Measurements from ENCODE around the gene NELL1.

Gene NELL1

GRCh38 chr11:21295508-21295907 is 626.1 kb downstream of the NELL1 start:
- Histone ChIP-seq H3K36me3 (ENCODE audit: insufficient read depth, low read length) (no peaks in the 10 kb centered on the region), H3K9me3 (replicated peaks; ENCODE audit: low read length) (no peaks in the 10 kb centered on the region), H3K9ac (ENCODE audit: low read depth, low read length) (no peak overlapping the region), H3K4me1 (ENCODE audit: control insufficient read depth, insufficient read depth, low read length) (no peaks in the 10 kb centered on the region), H3K27me3 (ENCODE audit: control insufficient read depth, insufficient read depth, low read length) (no peaks in the 10 kb centered on the region), H3K4me3 (ENCODE audit: low read length) (no peak overlapping the region), H3K4me2 (ENCODE audit: low read length) (no peak overlapping the region)

- H3K27me3 ChIP-seq (ENCODE audit: control insufficient read depth, insufficient read depth, low read length): no peaks in the 10 kb centered on the region
- H3K9ac ChIP-seq (ENCODE audit: low read depth, low read length): no peak overlapping the region
- H3K4me1 ChIP-seq (ENCODE audit: control insufficient read depth, insufficient read depth, low read length): no peaks in the 10 kb centered on the region
- H3K36me3 ChIP-seq (ENCODE audit: insufficient read depth, low read length): no peaks in the 10 kb centered on the region
- no peak overlapping the region for H3K4me2 ChIP-seq (ENCODE audit: low read length)
- no peaks in the 10 kb centered on the region for H3K9me3 ChIP-seq (replicated peaks; ENCODE audit: low read length)
- no peak overlapping the region for H3K4me3 ChIP-seq (ENCODE audit: low read length)
Measured at GRCh38 chr11:21301981-21302380, 632.6 kb downstream of the NELL1 start.

GRCh38 chr11:21306739-21307358 is 637.5 kb downstream of the NELL1 start:
- Histone ChIP-seq H3K4me1 (ENCODE audit: control insufficient read depth, insufficient read depth, low read length) (no peaks in the 10 kb centered on the region), H3K4me3 (ENCODE audit: low read length) (no peak overlapping the region), H3K9me3 (replicated peaks; ENCODE audit: low read length) (no peaks in the 10 kb centered on the region), H3K27me3 (ENCODE audit: control insufficient read depth, insufficient read depth, low read length) (no peaks in the 10 kb centered on the region), H3K9ac (ENCODE audit: low read depth, low read length) (no peak overlapping the region), H3K36me3 (ENCODE audit: insufficient read depth, low read length) (no peaks in the 10 kb centered on the region), H3K4me2 (ENCODE audit: low read length) (no peak overlapping the region)

- Histone ChIP-seq H3K4me3 (ENCODE audit: low read length) (no peak overlapping the region), H3K27me3 (ENCODE audit: control insufficient read depth, insufficient read depth, low read length) (no peaks in the 10 kb centered on the region), H3K4me2 (ENCODE audit: low read length) (no peak overlapping the region)
Measured at GRCh38 chr11:21307874-21308273, 638.5 kb downstream of the NELL1 start.

GRCh38 chr11:21316591-21316990 is 647.2 kb downstream of the NELL1 start:
- H3K9me3 ChIP-seq (replicated peaks; ENCODE audit: low read length): no peaks in the 10 kb centered on the region
- H3K27me3 ChIP-seq (ENCODE audit: control insufficient read depth, insufficient read depth, low read length): no peaks in the 10 kb centered on the region
- no peaks in the 10 kb centered on the region for H3K4me1 ChIP-seq (ENCODE audit: control insufficient read depth, insufficient read depth, low read length)
- H3K36me3 ChIP-seq (ENCODE audit: insufficient read depth, low read length): no peaks in the 10 kb centered on the region
- no peak overlapping the region for H3K4me2 ChIP-seq (ENCODE audit: low read length)
- H3K9ac ChIP-seq (ENCODE audit: low read depth, low read length): no peak overlapping the region
- no peak overlapping the region for H3K4me3 ChIP-seq (ENCODE audit: low read length)

More at GRCh38 chr11:21307874-21308273, 638.5 kb downstream of the NELL1 start:
- H3K36me3 ChIP-seq (ENCODE audit: insufficient read depth, low read length): no peaks in the 10 kb centered on the region
- no peaks in the 10 kb centered on the region for H3K9me3 ChIP-seq (replicated peaks; ENCODE audit: low read length)
- no peak overlapping the region for H3K9ac ChIP-seq (ENCODE audit: low read depth, low read length)
- H3K4me1 ChIP-seq (ENCODE audit: control insufficient read depth, insufficient read depth, low read length): no peaks in the 10 kb centered on the region

- no peaks in the 10 kb centered on the region for H3K9me3 ChIP-seq (replicated peaks; ENCODE audit: low read length)
- H3K4me1 ChIP-seq (ENCODE audit: control insufficient read depth, insufficient read depth, low read length): no peaks in the 10 kb centered on the region
- no peak overlapping the region for H3K4me2 ChIP-seq (ENCODE audit: low read length)
- H3K4me3 ChIP-seq (ENCODE audit: low read length): no peak overlapping the region
- no peaks in the 10 kb centered on the region for H3K27me3 ChIP-seq (ENCODE audit: control insufficient read depth, insufficient read depth, low read length)
- H3K36me3 ChIP-seq (ENCODE audit: insufficient read depth, low read length): no peaks in the 10 kb centered on the region
- no peak overlapping the region for H3K9ac ChIP-seq (ENCODE audit: low read depth, low read length)
Measured at GRCh38 chr11:21321072-21321471, 651.7 kb downstream of the NELL1 start.

DNA sequence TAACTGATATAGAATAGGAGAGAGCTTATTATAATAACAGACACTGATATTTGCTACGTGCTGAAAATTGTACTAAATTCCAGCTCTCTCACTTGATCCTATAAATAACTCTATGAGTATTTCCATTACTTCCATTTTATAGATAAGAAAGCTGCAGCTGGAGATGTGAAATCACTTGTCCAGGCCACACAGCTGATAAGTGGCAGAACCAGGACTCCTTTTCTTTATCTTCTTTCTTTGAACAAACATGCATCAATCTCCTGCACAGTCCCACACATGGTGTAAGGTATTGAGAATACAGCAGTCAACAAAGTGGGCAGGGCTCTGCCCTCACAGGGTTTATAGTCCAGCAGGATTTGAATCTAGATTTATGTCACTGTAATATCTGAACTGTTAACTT is 652.1 kb downstream of the NELL1 start:
- H3K36me3 ChIP-seq (ENCODE audit: insufficient read depth, low read length): no peaks in the 10 kb centered on the region
- H3K9me3 ChIP-seq (replicated peaks; ENCODE audit: low read length): no peaks in the 10 kb centered on the region
- H3K27me3 ChIP-seq (ENCODE audit: control insufficient read depth, insufficient read depth, low read length): no peaks in the 10 kb centered on the region
- H3K4me3 ChIP-seq (ENCODE audit: low read length): no peak overlapping the region
- no peaks in the 10 kb centered on the region for H3K4me1 ChIP-seq (ENCODE audit: control insufficient read depth, insufficient read depth, low read length)
- no peak overlapping the region for H3K9ac ChIP-seq (ENCODE audit: low read depth, low read length)
- H3K4me2 ChIP-seq (ENCODE audit: low read length): no peak overlapping the region

- no peak overlapping the region for H3K4me2 ChIP-seq (ENCODE audit: low read length)
- no peaks in the 10 kb centered on the region for H3K27me3 ChIP-seq (ENCODE audit: control insufficient read depth, insufficient read depth, low read length)
- H3K4me3 ChIP-seq (ENCODE audit: low read length): no peak overlapping the region
- no peaks in the 10 kb centered on the region for H3K9me3 ChIP-seq (replicated peaks; ENCODE audit: low read length)
- H3K36me3 ChIP-seq (ENCODE audit: insufficient read depth, low read length): no peaks in the 10 kb centered on the region
- H3K9ac ChIP-seq (ENCODE audit: low read depth, low read length): no peak overlapping the region
- no peaks in the 10 kb centered on the region for H3K4me1 ChIP-seq (ENCODE audit: control insufficient read depth, insufficient read depth, low read length)
Measured at GRCh38 chr11:21323617-21324016, 654.2 kb downstream of the NELL1 start.

GRCh38 chr11:21343204-21343603 is 673.8 kb downstream of the NELL1 start:
- no peaks in the 10 kb centered on the region for H3K9me3 ChIP-seq (replicated peaks; ENCODE audit: low read length)
- H3K4me3 ChIP-seq (ENCODE audit: low read length): no peak overlapping the region
- no peak overlapping the region for H3K9ac ChIP-seq (ENCODE audit: low read depth, low read length)
- no peaks in the 10 kb centered on the region for H3K36me3 ChIP-seq (ENCODE audit: insufficient read depth, low read length)
- no peak overlapping the region for H3K4me2 ChIP-seq (ENCODE audit: low read length)
- no peaks in the 10 kb centered on the region for H3K4me1 ChIP-seq (ENCODE audit: control insufficient read depth, insufficient read depth, low read length)
- no peaks in the 10 kb centered on the region for H3K27me3 ChIP-seq (ENCODE audit: control insufficient read depth, insufficient read depth, low read length)

DNA sequence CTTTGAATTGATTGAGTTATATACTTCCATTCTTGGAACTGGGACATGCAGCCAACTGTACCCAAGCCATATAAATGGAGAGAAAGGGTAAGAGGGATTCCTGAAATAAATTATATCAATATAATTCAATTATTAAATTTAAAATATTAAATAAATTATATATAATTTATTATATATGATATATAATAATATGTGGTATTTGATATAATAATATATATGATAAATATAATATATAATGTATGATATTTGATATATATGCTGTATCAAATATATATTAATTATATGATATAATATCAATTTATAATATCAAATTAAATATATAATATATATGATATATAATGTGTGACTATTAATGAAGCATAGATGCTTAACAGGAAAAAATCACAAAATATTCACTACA is 677.0 kb downstream of the NELL1 start:
- no peaks in the 10 kb centered on the region for H3K36me3 ChIP-seq (ENCODE audit: insufficient read depth, low read length)
- H3K4me1 ChIP-seq (ENCODE audit: control insufficient read depth, insufficient read depth, low read length): no peaks in the 10 kb centered on the region
- H3K4me3 ChIP-seq (ENCODE audit: low read length): no peak overlapping the region
- H3K9me3 ChIP-seq (replicated peaks; ENCODE audit: low read length): no peaks in the 10 kb centered on the region
- H3K27me3 ChIP-seq (ENCODE audit: control insufficient read depth, insufficient read depth, low read length): no peaks in the 10 kb centered on the region
- no peak overlapping the region for H3K4me2 ChIP-seq (ENCODE audit: low read length)
- no peak overlapping the region for H3K9ac ChIP-seq (ENCODE audit: low read depth, low read length)

- H3K9ac ChIP-seq (ENCODE audit: low read depth, low read length): no peak overlapping the region
- H3K4me1 ChIP-seq (ENCODE audit: control insufficient read depth, insufficient read depth, low read length): no peaks in the 10 kb centered on the region
- no peaks in the 10 kb centered on the region for H3K36me3 ChIP-seq (ENCODE audit: insufficient read depth, low read length)
- no peaks in the 10 kb centered on the region for H3K27me3 ChIP-seq (ENCODE audit: control insufficient read depth, insufficient read depth, low read length)
- no peak overlapping the region for H3K4me2 ChIP-seq (ENCODE audit: low read length)
- no peaks in the 10 kb centered on the region for H3K9me3 ChIP-seq (replicated peaks; ENCODE audit: low read length)
- no peak overlapping the region for H3K4me3 ChIP-seq (ENCODE audit: low read length)
Measured at GRCh38 chr11:21350613-21351012, 681.2 kb downstream of the NELL1 start.

- no peak overlapping the region for H3K4me3 ChIP-seq (ENCODE audit: low read length)
- no peak overlapping the region for H3K4me2 ChIP-seq (ENCODE audit: low read length)
Measured at GRCh38 chr11:21353425-21353824, 684.0 kb downstream of the NELL1 start.

More at GRCh38 chr11:21353425-21353824, 684.0 kb downstream of the NELL1 start:
- Histone ChIP-seq H3K27me3 (ENCODE audit: control insufficient read depth, insufficient read depth, low read length) (no peaks in the 10 kb centered on the region), H3K4me1 (ENCODE audit: control insufficient read depth, insufficient read depth, low read length) (no peaks in the 10 kb centered on the region), H3K9ac (ENCODE audit: low read depth, low read length) (no peak overlapping the region), H3K36me3 (ENCODE audit: insufficient read depth, low read length) (no peaks in the 10 kb centered on the region), H3K9me3 (replicated peaks; ENCODE audit: low read length) (no peaks in the 10 kb centered on the region)
